DND-41 (cell line): ENCODE data around the gene MSRB3.

Experiments
- ATAC-seq: fragments of 200-7000 bp; cut with Tn5 transposase; 3 replicates; pipeline ENCODE4 v1.9.1; 2021; ENCODE audit warnings: low read depth; ENCODE audit not compliant: insufficient read depth
- DNase-seq: peaks from one replicate; pipeline ENCODE4 v3.0.0-alpha.2; 2020
- H2AFZ ChIP-seq: 2 replicates; pipeline ENCODE4 v1.6.0; 2012; ENCODE audit warnings: low read depth, low read length
- H3K27ac ChIP-seq: 2 replicates; pipeline ENCODE4 v1.5.1; 2012; ENCODE audit warnings: low read length, inconsistent platforms
- H3K27me3 ChIP-seq: fragments of 200-600 bp; sonication (generic); 2 replicates; pipeline ENCODE4 v1.6.0; 2012; ENCODE audit warnings: low read length, mild to moderate bottlenecking, inconsistent platforms; ENCODE audit not compliant: insufficient read depth, poor library complexity
- H3K36me3 ChIP-seq: 2 replicates; pipeline ENCODE4 v1.5.1; 2012; ENCODE audit warnings: low read length, inconsistent platforms; ENCODE audit not compliant: insufficient read depth
- H3K4me1 ChIP-seq: 2 replicates; pipeline ENCODE4 v1.5.1; 2012; ENCODE audit warnings: mild to moderate bottlenecking, low read length; ENCODE audit not compliant: insufficient read depth
- H3K4me2 ChIP-seq: 2 replicates; pipeline ENCODE4 v1.6.0; 2012; ENCODE audit warnings: mild to moderate bottlenecking, moderate library complexity, low read length, inconsistent platforms; ENCODE audit not compliant: insufficient read depth
- H3K4me3 ChIP-seq, 2 experiments: fragments of 200-600 bp in 1 of 2; shearing (Covaris generic) in 1 of 2; 2 replicates each; pipeline ENCODE4 v1.5.1; 2012 to 2016; ENCODE audit warnings: inconsistent platforms in 2 of 2, low read length in 2 of 2, mild to moderate bottlenecking in 2 of 2, low read depth in 1 of 2, moderate library complexity in 1 of 2
- H3K79me2 ChIP-seq: 2 replicates; pipeline ENCODE4 v1.6.0; 2012; ENCODE audit warnings: low read length, inconsistent platforms; ENCODE audit not compliant: insufficient read depth
- H3K9ac ChIP-seq: 2 replicates; pipeline ENCODE4 v1.6.0; 2012; ENCODE audit warnings: low read depth, mild to moderate bottlenecking, inconsistent platforms, low read length, moderate library complexity
- H3K9me3 ChIP-seq: 2 replicates; pipeline ENCODE4 v1.5.1; 2012; ENCODE audit warnings: low read length, moderate library complexity, mild to moderate bottlenecking, inconsistent platforms; ENCODE audit not compliant: insufficient read depth, severe bottlenecking
- H4K20me1 ChIP-seq: 2 replicates; pipeline ENCODE4 v1.6.0; 2012; ENCODE audit warnings: low read length; ENCODE audit not compliant: insufficient read depth
- EZH2 ChIP-seq: IDR thresholded peaks from 3 replicates; pipeline ENCODE4 v1.6.1; 2012; ENCODE audit warnings: borderline replicate concordance, low read depth, mild to moderate bottlenecking, moderate library complexity, low read length, inconsistent platforms; ENCODE audit not compliant: severe bottlenecking
- TF ChIP-seq, protein P1 (sequence below): IDR thresholded peaks from 2 replicates; pipeline ENCODE4 v1.5.1; 2012; ENCODE audit warnings: borderline replicate concordance, low read length, moderate library complexity, mild to moderate bottlenecking; ENCODE audit not compliant: poor library complexity, severe bottlenecking; ENCODE audit errors: extremely low read depth

Gene MSRB3

DNA sequence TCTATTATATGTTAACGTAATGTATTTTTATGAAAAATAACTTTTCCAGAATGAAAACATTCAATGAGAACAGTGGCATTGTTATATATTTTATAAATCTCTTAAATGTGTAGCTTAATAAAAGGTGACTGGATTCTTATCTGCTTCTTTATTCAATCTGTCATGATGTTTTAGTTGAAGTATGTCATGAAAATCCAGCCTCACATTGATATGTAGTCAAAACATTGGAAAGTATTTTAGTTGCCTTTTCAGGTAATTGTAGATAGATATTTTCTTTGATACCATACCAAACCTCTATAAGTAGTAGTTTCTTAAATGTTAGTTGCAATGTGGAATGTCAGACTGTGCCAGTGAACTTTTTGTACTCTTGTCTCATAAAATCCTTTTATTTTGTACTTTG is 41.3 kb upstream of the MSRB3 start:
- H3K79me2 ChIP-seq: peaks cover 8% of the 10 kb centered on the region; the same call in 1 of the 2 replicates
- H4K20me1 ChIP-seq: peaks cover 6% of the 10 kb centered on the region; the same call in 1 of the 2 replicates
- H3K27me3 ChIP-seq: no peaks in the 10 kb centered on the region
- H3K9ac ChIP-seq: no peak overlapping the region
- peaks cover 18% of the 10 kb centered on the region for H3K36me3 ChIP-seq
- H3K4me1 ChIP-seq: no peaks in the 10 kb centered on the region
- ATAC-seq (no peak), DNase-seq (no peak)
- H3K27ac ChIP-seq: no peak overlapping the region
- no peak for TF ChIP-seq EZH2
- TF ChIP-seq, protein P1, sequence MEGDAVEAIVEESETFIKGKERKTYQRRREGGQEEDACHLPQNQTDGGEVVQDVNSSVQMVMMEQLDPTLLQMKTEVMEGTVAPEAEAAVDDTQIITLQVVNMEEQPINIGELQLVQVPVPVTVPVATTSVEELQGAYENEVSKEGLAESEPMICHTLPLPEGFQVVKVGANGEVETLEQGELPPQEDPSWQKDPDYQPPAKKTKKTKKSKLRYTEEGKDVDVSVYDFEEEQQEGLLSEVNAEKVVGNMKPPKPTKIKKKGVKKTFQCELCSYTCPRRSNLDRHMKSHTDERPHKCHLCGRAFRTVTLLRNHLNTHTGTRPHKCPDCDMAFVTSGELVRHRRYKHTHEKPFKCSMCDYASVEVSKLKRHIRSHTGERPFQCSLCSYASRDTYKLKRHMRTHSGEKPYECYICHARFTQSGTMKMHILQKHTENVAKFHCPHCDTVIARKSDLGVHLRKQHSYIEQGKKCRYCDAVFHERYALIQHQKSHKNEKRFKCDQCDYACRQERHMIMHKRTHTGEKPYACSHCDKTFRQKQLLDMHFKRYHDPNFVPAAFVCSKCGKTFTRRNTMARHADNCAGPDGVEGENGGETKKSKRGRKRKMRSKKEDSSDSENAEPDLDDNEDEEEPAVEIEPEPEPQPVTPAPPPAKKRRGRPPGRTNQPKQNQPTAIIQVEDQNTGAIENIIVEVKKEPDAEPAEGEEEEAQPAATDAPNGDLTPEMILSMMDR: no peak
- H3K9me3 ChIP-seq: no peaks in the 10 kb centered on the region
- H2AFZ ChIP-seq: no peak overlapping the region
- no peak overlapping the region for H3K4me2 ChIP-seq
- H3K4me3 ChIP-seq: no peak overlapping the region

DNA sequence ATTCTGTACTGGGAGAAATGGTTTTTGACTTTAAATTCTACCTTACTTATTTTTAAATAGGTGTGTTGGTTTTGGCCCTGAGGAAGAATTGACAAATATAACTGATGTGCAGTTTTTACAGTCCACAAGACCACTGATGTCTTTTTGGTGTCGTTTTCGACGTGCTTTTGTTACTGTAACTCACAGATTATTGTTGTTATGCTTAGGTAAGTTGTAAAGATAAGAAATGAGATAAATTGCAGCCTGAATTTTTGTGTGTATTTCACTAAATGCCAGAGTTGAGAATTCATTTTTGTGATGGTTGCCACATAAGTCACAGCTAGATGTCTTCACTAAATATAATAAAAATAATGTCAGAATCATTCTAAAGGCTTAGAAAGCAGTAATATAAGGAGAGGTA is 39.9 kb upstream of the MSRB3 start:
- ATAC-seq (no peak), DNase-seq (no peak)
- TF ChIP-seq, protein P1: no peak
- no peak for TF ChIP-seq EZH2

DNA sequence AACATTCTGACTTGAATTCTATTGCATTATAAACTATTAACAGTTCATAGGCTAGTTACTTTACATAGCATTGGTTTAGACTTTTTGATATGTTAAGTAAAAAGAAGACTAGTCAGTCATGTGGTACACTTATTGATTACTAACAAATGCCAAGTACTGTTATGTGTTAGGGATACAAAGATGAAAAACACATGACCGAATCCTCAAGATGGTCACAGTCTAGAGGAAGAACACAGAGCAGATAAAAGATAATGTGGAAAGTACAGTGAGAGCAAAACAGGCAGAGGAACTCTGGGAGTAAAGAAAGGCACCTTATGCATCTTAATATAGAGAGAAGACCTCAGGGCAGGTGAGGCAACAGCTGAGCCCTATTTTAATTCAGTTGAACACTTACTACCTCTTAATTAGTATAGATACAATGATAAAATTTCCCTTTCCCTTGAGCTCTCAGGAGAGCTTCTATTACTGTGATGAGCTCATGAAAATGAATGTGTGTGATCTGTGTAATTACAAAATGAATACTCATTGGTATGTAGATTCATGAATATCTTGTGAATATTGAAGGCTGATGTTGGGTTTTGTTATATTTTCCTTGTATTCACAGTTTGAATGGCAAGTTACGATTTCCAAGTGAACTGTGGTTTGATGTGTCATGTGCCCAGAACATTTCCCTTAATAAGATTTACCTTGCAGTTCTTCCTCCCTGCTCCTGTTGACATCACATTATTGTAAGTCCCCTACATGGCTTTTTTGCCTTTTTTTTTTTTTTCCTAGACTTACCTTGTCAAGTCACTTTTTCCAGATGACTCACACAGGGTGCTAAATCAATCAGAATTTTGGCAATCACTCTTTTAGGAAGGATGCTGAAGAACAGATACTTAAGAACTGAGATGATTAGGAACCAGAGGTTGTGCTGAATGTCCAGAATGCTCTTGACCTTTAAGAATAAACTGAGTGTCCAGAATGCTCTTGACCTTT is 29.5 kb upstream of the MSRB3 start:
- no peak for DNase-seq
- no peaks in the 10 kb centered on the region for H3K9me3 ChIP-seq
- no peaks in the 10 kb centered on the region for H4K20me1 ChIP-seq
- H3K9ac ChIP-seq: no peak overlapping the region
- H2AFZ ChIP-seq: no peak overlapping the region
- no peaks in the 10 kb centered on the region for H3K79me2 ChIP-seq
- H3K4me2 ChIP-seq: no peak overlapping the region
- no peak overlapping the region for H3K4me3 ChIP-seq
- no peak for ATAC-seq
- H3K36me3 ChIP-seq: peaks cover 31% of the 10 kb centered on the region
- H3K27ac ChIP-seq: no peak overlapping the region
- no peak for TF ChIP-seq EZH2
- TF ChIP-seq, protein P1: no peak
- H3K27me3 ChIP-seq: no peaks in the 10 kb centered on the region
- H3K4me1 ChIP-seq: no peaks in the 10 kb centered on the region

More for the DNA sequence above, 39.9 kb upstream of the MSRB3 start:
- peaks cover 28% of the 10 kb centered on the region for H3K36me3 ChIP-seq
- H2AFZ ChIP-seq: no peak overlapping the region
- H4K20me1 ChIP-seq: peaks cover 2% of the 10 kb centered on the region; the same call in 1 of the 2 replicates
- no peak overlapping the region for H3K27ac ChIP-seq
- no peak overlapping the region for H3K4me2 ChIP-seq
- no peaks in the 10 kb centered on the region for H3K4me1 ChIP-seq
- no peak overlapping the region for H3K4me3 ChIP-seq
- 0 out of 2 replicates have a peak, but pooled peaks cover 4% of the 10 kb centered on the region for H3K79me2 ChIP-seq
- no peaks in the 10 kb centered on the region for H3K27me3 ChIP-seq
- H3K9ac ChIP-seq: no peak overlapping the region
- no peaks in the 10 kb centered on the region for H3K9me3 ChIP-seq
